Smooth muscle cell (in vitro differentiated cells): ENCODE results near the gene IL13RA2. TPM values are rescaled to one million over a fixed set of nuclear protein-coding genes. Genes with fewer than 3 reads are reported as not detected.
A peak's percentile ranks its signal among the peaks of the same experiment; 100 is the strongest.

Source experiments
- DNase-seq: peaks from one replicate; lab custom pipeline; 2025; ENCODE audit not compliant: unreplicated experiment; lab: John Stamatoyannopoulos, UW
- H2AFZ ChIP-seq: fragments of 200-600 bp; sonication (generic); 2 replicates; pipeline ENCODE4 v1.6.0; 2016; ENCODE audit warnings: antibody characterized with exemption, low read depth, mild to moderate bottlenecking
- H3F3A ChIP-seq: fragments of 200-600 bp; sonication (generic); 2 replicates; pipeline ENCODE4 v1.6.0; 2017; ENCODE audit warnings: antibody characterized with exemption, low read depth
- H3K27ac ChIP-seq: fragments of 200-600 bp; sonication (generic); 2 replicates; pipeline ENCODE4 v1.5.1; 2016; ENCODE audit warnings: low read depth, mild to moderate bottlenecking
- H3K27me3 ChIP-seq: fragments of 200-600 bp; sonication (generic); 2 replicates; pipeline ENCODE4 v1.6.1; 2016; ENCODE audit warnings: low read depth, mild to moderate bottlenecking
- H3K36me3 ChIP-seq: fragments of 200-600 bp; sonication (generic); 2 replicates; pipeline ENCODE4 v1.5.1; 2016; ENCODE audit warnings: low read depth
- H3K4me1 ChIP-seq: fragments of 200-600 bp; sonication (generic); 2 replicates; pipeline ENCODE4 v1.5.1; 2016; ENCODE audit warnings: low read depth
- H3K4me2 ChIP-seq: fragments of 200-600 bp; sonication (generic); 2 replicates; pipeline ENCODE4 v1.6.0; 2016; ENCODE audit warnings: mild to moderate bottlenecking
- H3K4me3 ChIP-seq: fragments of 200-600 bp; sonication (generic); 2 replicates; pipeline ENCODE4 v1.5.1; 2016; ENCODE audit warnings: mild to moderate bottlenecking
- H3K79me2 ChIP-seq: fragments of 200-600 bp; sonication (generic); 2 replicates; pipeline ENCODE4 v1.6.0; 2016; ENCODE audit warnings: low read depth, mild to moderate bottlenecking
- H3K9ac ChIP-seq: fragments of 200-600 bp; sonication (generic); 2 replicates; pipeline ENCODE4 v1.6.0; 2016; ENCODE audit warnings: low read depth
- H3K9me3 ChIP-seq: fragments of 200-600 bp; sonication (generic); replicated peaks from 2 replicates; pipeline ENCODE4 v1.5.1; 2016; ENCODE audit warnings: low read depth
- H4K20me1 ChIP-seq: fragments of 200-600 bp; sonication (generic); 2 replicates; pipeline ENCODE4 v1.6.0; 2016; ENCODE audit warnings: low read depth
- WGBS: methylation state at CpG from one replicate; pipeline ENCODE4 v1.1.7; 2016; ENCODE audit warnings: low lambda C conversion rate; 5-methylcytosine and 5-hydroxymethylcytosine counted together
- polyA plus RNA-seq: library from polyadenylated mRNA; unstranded; fragments of >200 nt; fragmentation: Nextera tagmentation; extraction: Ambion mirVana; gene quantifications from 2 replicates; pipeline ENCODE4 v1.2.1, GENCODE V29; 2016
- total RNA-seq: library from RNA; depleted of rRNA; stranded (reverse); fragments of >200 nt; gene quantifications from 2 replicates; pipeline ENCODE4 v1.2.3, GENCODE V29; 2014
- TF ChIP-seq, protein P1 (sequence below): fragments of 200-600 bp; sonication (generic); IDR thresholded peaks from 2 replicates; pipeline ENCODE4 v1.5.1; 2017; ENCODE audit warnings: borderline replicate concordance, mild to moderate bottlenecking, antibody characterized with exemption; ENCODE audit not compliant: insufficient read depth, poor library complexity, severe bottlenecking

Gene IL13RA2
- total and polyA plus RNA-seq, 2 experiments from 2014 or later = 2.3 to 5.8 TPM

DNA sequence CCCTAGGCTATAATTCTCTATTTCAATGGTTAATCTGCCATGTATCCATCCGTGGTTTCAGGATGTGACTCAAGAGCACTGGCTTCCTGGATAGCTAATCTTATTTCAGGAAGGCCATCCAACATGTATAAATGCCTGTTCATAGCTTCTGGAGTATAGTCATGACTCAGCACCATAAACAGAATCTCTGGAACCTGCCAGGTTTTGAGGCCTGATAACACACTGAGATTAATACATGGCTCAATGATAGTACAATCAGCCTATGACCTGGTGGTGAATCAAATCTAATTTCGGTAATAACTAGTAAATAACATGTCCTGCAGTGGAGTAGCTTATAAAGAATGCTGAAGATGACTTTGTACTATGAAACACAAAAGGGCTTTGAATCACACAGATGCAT is 5.7 kb upstream of the IL13RA2 start:
- TF ChIP-seq, protein P1, sequence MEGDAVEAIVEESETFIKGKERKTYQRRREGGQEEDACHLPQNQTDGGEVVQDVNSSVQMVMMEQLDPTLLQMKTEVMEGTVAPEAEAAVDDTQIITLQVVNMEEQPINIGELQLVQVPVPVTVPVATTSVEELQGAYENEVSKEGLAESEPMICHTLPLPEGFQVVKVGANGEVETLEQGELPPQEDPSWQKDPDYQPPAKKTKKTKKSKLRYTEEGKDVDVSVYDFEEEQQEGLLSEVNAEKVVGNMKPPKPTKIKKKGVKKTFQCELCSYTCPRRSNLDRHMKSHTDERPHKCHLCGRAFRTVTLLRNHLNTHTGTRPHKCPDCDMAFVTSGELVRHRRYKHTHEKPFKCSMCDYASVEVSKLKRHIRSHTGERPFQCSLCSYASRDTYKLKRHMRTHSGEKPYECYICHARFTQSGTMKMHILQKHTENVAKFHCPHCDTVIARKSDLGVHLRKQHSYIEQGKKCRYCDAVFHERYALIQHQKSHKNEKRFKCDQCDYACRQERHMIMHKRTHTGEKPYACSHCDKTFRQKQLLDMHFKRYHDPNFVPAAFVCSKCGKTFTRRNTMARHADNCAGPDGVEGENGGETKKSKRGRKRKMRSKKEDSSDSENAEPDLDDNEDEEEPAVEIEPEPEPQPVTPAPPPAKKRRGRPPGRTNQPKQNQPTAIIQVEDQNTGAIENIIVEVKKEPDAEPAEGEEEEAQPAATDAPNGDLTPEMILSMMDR = no peak
- no peaks in the 10 kb centered on the region for H4K20me1 ChIP-seq
- H3K27ac ChIP-seq = peak overlapping the region; percentile 77
- WGBS = 21% methylated on average over 2 of the region's 2 CpGs
- no peaks in the 10 kb centered on the region for H3F3A ChIP-seq
- H3K79me2 ChIP-seq = no peaks in the 10 kb centered on the region
- no peaks in the 10 kb centered on the region for H3K4me1 ChIP-seq
- peak overlapping the region; percentile 50 for H3K4me2 ChIP-seq
- no peaks in the 10 kb centered on the region for H3K36me3 ChIP-seq
- H3K9ac ChIP-seq = no peak overlapping the region
- H2AFZ ChIP-seq = no peak overlapping the region
- DNase-seq = no peak
- no peaks in the 10 kb centered on the region for H3K27me3 ChIP-seq
- no peak overlapping the region for H3K4me3 ChIP-seq
- no peaks in the 10 kb centered on the region for H3K9me3 ChIP-seq

DNA sequence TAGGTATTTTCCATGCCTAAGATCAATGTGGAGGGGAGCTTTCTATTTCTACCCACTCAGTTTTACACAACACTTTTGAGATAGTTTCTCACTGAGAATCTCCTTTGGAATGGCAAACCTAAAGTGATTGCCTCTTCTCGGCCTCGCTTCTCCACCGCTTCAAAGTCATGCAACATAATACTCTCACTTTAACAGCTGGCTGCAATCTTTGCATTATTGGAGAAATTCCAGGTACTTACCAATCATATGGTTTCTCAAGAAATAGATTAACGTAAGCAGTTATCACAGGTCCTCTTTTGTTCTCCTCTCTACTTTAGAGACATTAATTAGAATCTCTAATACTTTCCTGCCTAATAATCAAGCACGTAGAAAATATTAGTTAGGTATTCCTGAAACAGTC is 3.7 kb upstream of the IL13RA2 start:
- no peaks in the 10 kb centered on the region for H3K4me1 ChIP-seq
- H2AFZ ChIP-seq = peak overlapping the region; percentile 12
- H3K4me2 ChIP-seq = no peak overlapping the region
- H3K9me3 ChIP-seq = no peaks in the 10 kb centered on the region
- H3K79me2 ChIP-seq = no peaks in the 10 kb centered on the region
- no peak overlapping the region for H3K4me3 ChIP-seq
- no peak for DNase-seq
- H4K20me1 ChIP-seq = no peaks in the 10 kb centered on the region
- H3K9ac ChIP-seq = no peak overlapping the region
- 85% methylated on average over 5 of the region's 5 CpGs for WGBS
- no peaks in the 10 kb centered on the region for H3K27me3 ChIP-seq
- TF ChIP-seq, protein P1 = no peak
- no peaks in the 10 kb centered on the region for H3K36me3 ChIP-seq
- H3K27ac ChIP-seq = no peak overlapping the region
- H3F3A ChIP-seq = no peaks in the 10 kb centered on the region

- no peaks in the 10 kb centered on the region for H3K79me2 ChIP-seq
- no peak overlapping the region for H3K4me2 ChIP-seq
- no peak overlapping the region for H3K27ac ChIP-seq
- 83% methylated on average over 2 of the region's 2 CpGs for WGBS
- no peak overlapping the region for H3K9ac ChIP-seq
- no peaks in the 10 kb centered on the region for H4K20me1 ChIP-seq
- H2AFZ ChIP-seq = peak overlapping the region; percentile 25
- TF ChIP-seq, protein P1 = no peak
- no peaks in the 10 kb centered on the region for H3K4me1 ChIP-seq
- H3K36me3 ChIP-seq = no peaks in the 10 kb centered on the region
- H3F3A ChIP-seq = no peaks in the 10 kb centered on the region
- H3K4me3 ChIP-seq = no peak overlapping the region
- H3K27me3 ChIP-seq = no peaks in the 10 kb centered on the region
- H3K9me3 ChIP-seq = no peaks in the 10 kb centered on the region
- no peak for DNase-seq
Measured at GRCh38 chrX:115018944-115019343, 1.5 kb upstream of the IL13RA2 start.

- Histone ChIP-seq H4K20me1 (no peaks in the 10 kb centered on the region), H3K9ac (no peak overlapping the region), H3K9me3 (no peaks in the 10 kb centered on the region), H2AFZ (no peak overlapping the region), H3K36me3 (no peaks in the 10 kb centered on the region), H3K27ac (no peak overlapping the region), H3K27me3 (no peaks in the 10 kb centered on the region), H3K4me1 (no peaks in the 10 kb centered on the region), H3K79me2 (no peaks in the 10 kb centered on the region), H3K4me2 (no peak overlapping the region), H3K4me3 (no peak overlapping the region), H3F3A (no peaks in the 10 kb centered on the region)
- no peak for DNase-seq
- 58% methylated on average over 6 of the region's 6 CpGs for WGBS
- TF ChIP-seq, protein P1 = peak; percentile 65
Measured at GRCh38 chrX:115018040-115018647, 728 bp upstream of the IL13RA2 start.
